Liver (tissue), 9 donors: ENCODE results near the gene CAPZA2. TPM values are rescaled to one million over a fixed set of nuclear protein-coding genes. Genes with fewer than 3 reads are reported as not detected.

ENCODE experiments used
- DNase-seq: peaks from one replicate; pipeline ENCODE4 v3.0.0-alpha.2; 2017; ENCODE audit warnings: low spot score
- H3K27ac ChIP-seq, 2 donors: one replicate each; pipeline ENCODE4 v1.7.0; 2013; ENCODE audit warnings: inconsistent platforms in 2 of 2, low read length in 2 of 2, control low read depth in 1 of 2, low read depth in 1 of 2, mild to moderate bottlenecking in 1 of 2
- H3K27me3 ChIP-seq, 4 donors: one replicate each; pipeline versions ENCODE4 v1.6.1 to v1.7.0; 2013; ENCODE audit warnings: low read length in 3 of 4, inconsistent platforms in 1 of 4, mild to moderate bottlenecking in 1 of 4, moderate library complexity in 1 of 4; ENCODE audit not compliant: control insufficient read depth in 4 of 4, insufficient read depth in 4 of 4
- H3K36me3 ChIP-seq, 4 donors: one replicate each; pipeline versions ENCODE4 v1.6.1 to v1.7.0; 2013; ENCODE audit warnings: low read length in 3 of 4, mild to moderate bottlenecking in 3 of 4, low read depth in 1 of 4, moderate library complexity in 1 of 4; ENCODE audit not compliant: control insufficient read depth in 4 of 4, insufficient read depth in 3 of 4
- H3K4me1 ChIP-seq, 4 donors: one replicate each; pipeline versions ENCODE4 v1.6.1 to v1.7.0; 2013; ENCODE audit warnings: low read length in 3 of 4, mild to moderate bottlenecking in 3 of 4, moderate library complexity in 1 of 4; ENCODE audit not compliant: control insufficient read depth in 4 of 4, insufficient read depth in 4 of 4
- H3K4me3 ChIP-seq, 3 donors: one replicate each; pipeline versions ENCODE4 v1.6.1 to v1.7.0; 2013; ENCODE audit warnings: low read length in 3 of 3, control low read depth in 1 of 3, low read depth in 1 of 3, mild to moderate bottlenecking in 1 of 3
- H3K9ac ChIP-seq, 2 donors: one replicate each; pipeline ENCODE4 v1.7.0; 2013; ENCODE audit warnings: low read length in 2 of 2, mild to moderate bottlenecking in 2 of 2, moderate library complexity in 2 of 2, control low read depth in 1 of 2, low read depth in 1 of 2
- H3K9me3 ChIP-seq, 4 donors: one replicate each; pipeline versions ENCODE4 v1.6.1 to v1.7.0; 2013; ENCODE audit warnings: low read length in 3 of 4; ENCODE audit not compliant: control insufficient read depth in 4 of 4
- ATF3 ChIP-seq: IDR thresholded peaks from 2 replicates; pipeline ENCODE4 v1.6.1; 2016; ENCODE audit warnings: antibody characterized with exemption
- CTCF ChIP-seq: fragments of 150-350 bp; IDR thresholded peaks from 2 replicates; pipeline ENCODE4 v1.5.1; 2017; ENCODE audit warnings: improper control_type of control experiment, low read depth, low read length; ENCODE audit not compliant: missing input control
- EGR1 ChIP-seq, 2 donors: IDR thresholded peaks; 2 replicates each; pipeline ENCODE4 v1.6.1; 2016 to 2018; ENCODE audit warnings: antibody characterized with exemption in 2 of 2, low read depth in 2 of 2
- FOXA2 ChIP-seq: IDR thresholded peaks from 2 replicates; pipeline ENCODE4 v1.6.1; 2016; ENCODE audit warnings: antibody characterized with exemption
- HNF4G ChIP-seq: IDR thresholded peaks from 2 replicates; pipeline ENCODE4 v1.6.1; 2016; ENCODE audit warnings: antibody characterized with exemption
- JUND ChIP-seq, 2 donors: IDR thresholded peaks; 2 replicates each; pipeline ENCODE4 v1.6.1; 2016; ENCODE audit warnings: antibody characterized with exemption in 2 of 2
- RAD21 ChIP-seq, 2 donors: IDR thresholded peaks; 2 replicates each; pipeline ENCODE4 v1.6.1; 2016; ENCODE audit warnings: antibody characterized with exemption in 2 of 2, mild to moderate bottlenecking in 2 of 2
- RXRA ChIP-seq, 2 donors: IDR thresholded peaks; 2 replicates each; pipeline ENCODE4 v1.6.1; 2017 to 2018; ENCODE audit warnings: antibody characterized with exemption in 2 of 2, mild to moderate bottlenecking in 1 of 2
- TAF1 ChIP-seq: conservative IDR thresholded peaks from 2 replicates; pipeline ENCODE4 v1.6.1; 2016; ENCODE audit warnings: antibody characterized with exemption, mild to moderate bottlenecking
- YY1 ChIP-seq: IDR thresholded peaks from 2 replicates; pipeline ENCODE4 v1.6.1; 2016; ENCODE audit warnings: antibody characterized with exemption, mild to moderate bottlenecking
- WGBS: extraction: QIAGEN DNeasy Blood & Tissue Kit; methylation state at CpG from one replicate; pipeline ENCODE4 v1.1.7; 2013; 5-methylcytosine and 5-hydroxymethylcytosine counted together
- polyA plus RNA-seq, 2 donors: library from polyadenylated mRNA; stranded (reverse) in 1 of 2; unstranded in 1 of 2; fragments of 200-250 nt in 1 of 2; fragments of >200 nt in 1 of 2; fragmentation: Nextera tagmentation in 1 of 2; extraction: Ambion mirVana in 1 of 2; gene quantifications; one replicate each; pipeline versions ENCODE4 v1.2.1 to v1.2.3, GENCODE V29; 2013 to 2015
- total RNA-seq, 2 donors: library from RNA; depleted of rRNA; stranded (reverse); fragments of >200 nt; gene quantifications; one replicate each; pipeline ENCODE4 v1.2.3, GENCODE V29; 2014
- TF ChIP-seq, protein P1 (sequence below): IDR thresholded peaks from 2 replicates; pipeline ENCODE4 v1.6.1; 2016; ENCODE audit warnings: antibody characterized with exemption
- TF ChIP-seq, protein P2 (sequence below): IDR thresholded peaks from 2 replicates; pipeline ENCODE4 v1.6.1; 2016; ENCODE audit warnings: antibody characterized with exemption, mild to moderate bottlenecking
- donor health status: healthy.
- donor health status: healthy.
- donor health status: healthy.
- donor health status: healthy.
- donor health status: healthy.

The CAPZA2 gene
- total and polyA plus RNA-seq, 4 donors: 45.1 to 90.0 (median 69.1) TPM

DNA sequence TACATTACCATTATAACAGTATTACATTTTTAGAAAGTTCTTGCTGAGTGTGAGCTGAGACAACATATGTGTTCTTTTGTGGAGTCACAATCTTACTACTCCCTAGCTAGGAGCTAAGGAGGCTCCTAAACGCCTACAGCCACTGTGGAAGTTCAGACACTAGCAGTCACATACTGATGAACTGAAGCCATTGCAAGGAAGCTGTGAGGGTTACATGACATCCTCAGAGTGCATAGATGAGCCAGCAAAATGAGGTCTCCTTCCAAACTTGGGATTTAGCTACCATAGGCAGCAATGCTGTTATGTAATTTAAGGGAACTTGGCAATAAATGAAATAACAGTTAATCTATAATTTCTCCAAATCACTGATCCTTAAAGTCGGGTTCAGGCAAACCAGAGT, 80.1 kb downstream of the CAPZA2 start:
- WGBS: 81% methylated on average over 2 of the region's 2 CpGs
- H3K36me3 ChIP-seq: no peaks in the 10 kb centered on the region
- H3K27ac ChIP-seq: no peak overlapping the region
- no peak overlapping the region for H3K9ac ChIP-seq
- no peak overlapping the region for H3K4me3 ChIP-seq
- no peaks in the 10 kb centered on the region for H3K27me3 ChIP-seq
- H3K4me1 ChIP-seq: no peaks in the 10 kb centered on the region
- no peaks in the 10 kb centered on the region for H3K9me3 ChIP-seq
- TF ChIP-seq, protein P1, sequence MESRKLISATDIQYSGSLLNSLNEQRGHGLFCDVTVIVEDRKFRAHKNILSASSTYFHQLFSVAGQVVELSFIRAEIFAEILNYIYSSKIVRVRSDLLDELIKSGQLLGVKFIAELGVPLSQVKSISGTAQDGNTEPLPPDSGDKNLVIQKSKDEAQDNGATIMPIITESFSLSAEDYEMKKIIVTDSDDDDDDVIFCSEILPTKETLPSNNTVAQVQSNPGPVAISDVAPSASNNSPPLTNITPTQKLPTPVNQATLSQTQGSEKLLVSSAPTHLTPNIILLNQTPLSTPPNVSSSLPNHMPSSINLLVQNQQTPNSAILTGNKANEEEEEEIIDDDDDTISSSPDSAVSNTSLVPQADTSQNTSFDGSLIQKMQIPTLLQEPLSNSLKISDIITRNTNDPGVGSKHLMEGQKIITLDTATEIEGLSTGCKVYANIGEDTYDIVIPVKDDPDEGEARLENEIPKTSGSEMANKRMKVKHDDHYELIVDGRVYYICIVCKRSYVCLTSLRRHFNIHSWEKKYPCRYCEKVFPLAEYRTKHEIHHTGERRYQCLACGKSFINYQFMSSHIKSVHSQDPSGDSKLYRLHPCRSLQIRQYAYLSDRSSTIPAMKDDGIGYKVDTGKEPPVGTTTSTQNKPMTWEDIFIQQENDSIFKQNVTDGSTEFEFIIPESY: no peak
- no peak for TF ChIP-seq YY1
- no peak for DNase-seq

- Histone ChIP-seq H3K4me1 (peaks cover 0 to 10% (median 5%) of the 10 kb centered on the region in 4 donors), H3K9ac (no peak overlapping the region), H3K27me3 (no peaks in the 10 kb centered on the region), H3K4me3 (no peak overlapping the region), H3K27ac (no peak overlapping the region), H3K36me3 (no peaks in the 10 kb centered on the region), H3K9me3 (no peaks in the 10 kb centered on the region)
- no peak for TF ChIP-seq JUND (IDR thresholded peaks at IDR 0.05)
- TF ChIP-seq FOXA2: no peak
- TF ChIP-seq RXRA (IDR thresholded peaks at IDR 0.05): no peak
- no peak for TF ChIP-seq HNF4G
- TF ChIP-seq, protein P2, sequence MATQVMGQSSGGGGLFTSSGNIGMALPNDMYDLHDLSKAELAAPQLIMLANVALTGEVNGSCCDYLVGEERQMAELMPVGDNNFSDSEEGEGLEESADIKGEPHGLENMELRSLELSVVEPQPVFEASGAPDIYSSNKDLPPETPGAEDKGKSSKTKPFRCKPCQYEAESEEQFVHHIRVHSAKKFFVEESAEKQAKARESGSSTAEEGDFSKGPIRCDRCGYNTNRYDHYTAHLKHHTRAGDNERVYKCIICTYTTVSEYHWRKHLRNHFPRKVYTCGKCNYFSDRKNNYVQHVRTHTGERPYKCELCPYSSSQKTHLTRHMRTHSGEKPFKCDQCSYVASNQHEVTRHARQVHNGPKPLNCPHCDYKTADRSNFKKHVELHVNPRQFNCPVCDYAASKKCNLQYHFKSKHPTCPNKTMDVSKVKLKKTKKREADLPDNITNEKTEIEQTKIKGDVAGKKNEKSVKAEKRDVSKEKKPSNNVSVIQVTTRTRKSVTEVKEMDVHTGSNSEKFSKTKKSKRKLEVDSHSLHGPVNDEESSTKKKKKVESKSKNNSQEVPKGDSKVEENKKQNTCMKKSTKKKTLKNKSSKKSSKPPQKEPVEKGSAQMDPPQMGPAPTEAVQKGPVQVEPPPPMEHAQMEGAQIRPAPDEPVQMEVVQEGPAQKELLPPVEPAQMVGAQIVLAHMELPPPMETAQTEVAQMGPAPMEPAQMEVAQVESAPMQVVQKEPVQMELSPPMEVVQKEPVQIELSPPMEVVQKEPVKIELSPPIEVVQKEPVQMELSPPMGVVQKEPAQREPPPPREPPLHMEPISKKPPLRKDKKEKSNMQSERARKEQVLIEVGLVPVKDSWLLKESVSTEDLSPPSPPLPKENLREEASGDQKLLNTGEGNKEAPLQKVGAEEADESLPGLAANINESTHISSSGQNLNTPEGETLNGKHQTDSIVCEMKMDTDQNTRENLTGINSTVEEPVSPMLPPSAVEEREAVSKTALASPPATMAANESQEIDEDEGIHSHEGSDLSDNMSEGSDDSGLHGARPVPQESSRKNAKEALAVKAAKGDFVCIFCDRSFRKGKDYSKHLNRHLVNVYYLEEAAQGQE: no peak
- TF ChIP-seq EGR1 (IDR thresholded peaks at IDR 0.05; ENCODE audit: low read depth in 2 of 2): no peak
- TF ChIP-seq TAF1: no peak
- no peak for TF ChIP-seq RAD21 (IDR thresholded peaks at IDR 0.05)
- no peak for TF ChIP-seq CTCF
- TF ChIP-seq, protein P1: no peak
- TF ChIP-seq ATF3: no peak
- WGBS: 77% methylated on average over 3 of the region's 3 CpGs
- DNase-seq: no peak
Measured at GRCh38 chr7:116948934-116949333, 86.5 kb downstream of the CAPZA2 start.
